CD4-positive, alpha-beta T cell treated with Interleukin-10 for 1 hour (primary cell): Measurements from ENCODE around the gene KCNJ5.

Experiments
- DNase-seq: peaks from one replicate; pipeline ENCODE4 v3.0.0-alpha.2; 2020

KCNJ5 gene

DNA sequence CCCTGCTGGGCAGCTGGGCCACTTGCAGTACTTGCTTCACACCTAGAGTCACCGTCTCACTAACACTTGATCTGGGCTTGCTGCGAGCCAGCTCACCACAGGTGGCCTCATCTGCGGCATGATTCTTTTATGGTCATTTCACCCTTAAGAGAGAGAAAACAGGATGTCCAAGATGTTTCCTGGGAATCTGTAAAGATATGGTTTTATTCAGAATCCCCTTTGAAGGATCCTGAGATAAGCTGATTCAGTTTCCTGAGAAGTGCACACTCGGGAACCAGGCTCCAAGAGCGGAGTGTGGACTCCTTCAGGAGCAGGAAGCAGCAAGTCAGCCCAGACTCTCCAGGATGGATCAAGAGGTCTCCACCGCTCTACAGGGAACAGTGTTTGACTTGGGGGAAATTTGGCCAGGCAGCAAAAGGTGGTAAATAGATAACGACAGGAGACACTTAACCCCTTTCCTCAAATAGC lies 73.3 kb downstream of the KCNJ5 start:
- DNase-seq: no peak

GRCh38 chr11:128965485-128965884 lies 74.3 kb downstream of the KCNJ5 start:
- peak; percentile 3 for DNase-seq

DNA sequence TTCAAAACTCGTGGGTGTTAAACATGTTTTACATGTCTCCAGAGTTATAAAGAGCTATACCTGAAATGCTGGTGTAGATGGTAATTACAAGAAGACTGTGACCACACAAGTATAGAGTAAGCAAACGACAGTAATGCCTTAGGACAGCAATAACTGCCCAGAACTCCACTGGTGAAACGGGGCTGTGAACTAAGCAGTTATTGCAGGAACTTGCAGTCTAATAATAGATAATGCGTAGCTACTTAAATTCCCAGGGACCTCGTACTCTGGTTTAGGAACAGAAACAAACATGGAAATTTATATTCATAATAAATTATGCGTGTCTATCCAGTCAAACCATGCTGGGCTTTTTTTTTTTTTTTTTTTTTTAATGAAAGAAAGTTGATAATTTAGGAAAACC lies 76.4 kb downstream of the KCNJ5 start:
- no peak for DNase-seq

- DNase-seq: no peak
These were observed 77.8 kb downstream of the KCNJ5 start for GRCh38 chr11:128968916-128969315.
